Astrocyte of the cerebellum (primary cell): ENCODE measurements around the gene SPG11.
"Not testable (repeated sequence)": the region's sequence is repeated elsewhere in the genome, so short reads cannot be mapped to it uniquely, and the experiment has no call there.

Experiments used
- DNase-seq: peaks from one replicate; pipeline ENCODE4 v3.0.0-alpha.2; 2011; ENCODE audit warnings: low read depth
- H3K4me3 ChIP-seq: 2 replicates; pipeline ENCODE4 v1.5.1; 2011; ENCODE audit warnings: mild to moderate bottlenecking, low read depth, low read length, moderate library complexity
- in situ Hi-C: cut with HindIII; loops from 2 replicates; pipeline ENCODE4 v1.10.0; 2017; ENCODE audit warnings: low sequenced_read_pairs
- TF ChIP-seq, protein P1 (sequence below): IDR thresholded peaks from 2 replicates; pipeline ENCODE4 v1.5.1; 2012; ENCODE audit warnings: low read length, low read depth, moderate library complexity, mild to moderate bottlenecking; ENCODE audit errors: missing control alignments

SPG11 gene

GRCh38 chr15:44654858-44655257, 8.6 kb downstream of the SPG11 start:
- H3K4me3 ChIP-seq, result no peak overlapping the region
- TF ChIP-seq, protein P1, sequence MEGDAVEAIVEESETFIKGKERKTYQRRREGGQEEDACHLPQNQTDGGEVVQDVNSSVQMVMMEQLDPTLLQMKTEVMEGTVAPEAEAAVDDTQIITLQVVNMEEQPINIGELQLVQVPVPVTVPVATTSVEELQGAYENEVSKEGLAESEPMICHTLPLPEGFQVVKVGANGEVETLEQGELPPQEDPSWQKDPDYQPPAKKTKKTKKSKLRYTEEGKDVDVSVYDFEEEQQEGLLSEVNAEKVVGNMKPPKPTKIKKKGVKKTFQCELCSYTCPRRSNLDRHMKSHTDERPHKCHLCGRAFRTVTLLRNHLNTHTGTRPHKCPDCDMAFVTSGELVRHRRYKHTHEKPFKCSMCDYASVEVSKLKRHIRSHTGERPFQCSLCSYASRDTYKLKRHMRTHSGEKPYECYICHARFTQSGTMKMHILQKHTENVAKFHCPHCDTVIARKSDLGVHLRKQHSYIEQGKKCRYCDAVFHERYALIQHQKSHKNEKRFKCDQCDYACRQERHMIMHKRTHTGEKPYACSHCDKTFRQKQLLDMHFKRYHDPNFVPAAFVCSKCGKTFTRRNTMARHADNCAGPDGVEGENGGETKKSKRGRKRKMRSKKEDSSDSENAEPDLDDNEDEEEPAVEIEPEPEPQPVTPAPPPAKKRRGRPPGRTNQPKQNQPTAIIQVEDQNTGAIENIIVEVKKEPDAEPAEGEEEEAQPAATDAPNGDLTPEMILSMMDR, result no peak
- in situ Hi-C loops, result no loop called here
- no peak for DNase-seq

- TF ChIP-seq, protein P1, result no peak
- in situ Hi-C loops, result no loop called here
- no peak overlapping the region for H3K4me3 ChIP-seq
- no peak for DNase-seq
These were observed 15.8 kb downstream of the SPG11 start for GRCh38 chr15:44647637-44648036.

DNA sequence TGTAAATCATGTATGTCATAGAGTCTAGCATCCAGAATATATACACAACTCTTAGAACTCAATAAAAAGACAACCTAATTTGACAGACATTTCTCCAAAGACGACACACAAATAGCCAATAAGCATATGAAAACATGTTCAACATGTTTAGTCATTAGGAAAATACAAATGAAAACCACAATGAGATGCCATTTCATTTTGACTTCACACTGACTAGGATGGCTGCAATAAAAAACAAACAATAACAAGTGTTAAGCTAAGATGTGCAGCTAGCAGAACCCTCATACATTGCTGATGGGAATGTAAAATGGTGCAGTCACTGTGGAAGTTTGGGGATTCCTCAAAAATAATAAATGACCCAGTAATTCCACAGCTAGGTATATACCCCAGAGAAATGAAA, 16.4 kb downstream of the SPG11 start:
- in situ Hi-C loops, result no loop called here
- TF ChIP-seq, protein P1, result no peak

GRCh38 chr15:44646460-44646859, 17.0 kb downstream of the SPG11 start:
- in situ Hi-C loops, result no loop called here
- H3K4me3 ChIP-seq, result no peak overlapping the region
- TF ChIP-seq, protein P1, result no peak

More for the DNA sequence above, 16.4 kb downstream of the SPG11 start:
- no peak for DNase-seq
- H3K4me3 ChIP-seq, result no peak overlapping the region

DNA sequence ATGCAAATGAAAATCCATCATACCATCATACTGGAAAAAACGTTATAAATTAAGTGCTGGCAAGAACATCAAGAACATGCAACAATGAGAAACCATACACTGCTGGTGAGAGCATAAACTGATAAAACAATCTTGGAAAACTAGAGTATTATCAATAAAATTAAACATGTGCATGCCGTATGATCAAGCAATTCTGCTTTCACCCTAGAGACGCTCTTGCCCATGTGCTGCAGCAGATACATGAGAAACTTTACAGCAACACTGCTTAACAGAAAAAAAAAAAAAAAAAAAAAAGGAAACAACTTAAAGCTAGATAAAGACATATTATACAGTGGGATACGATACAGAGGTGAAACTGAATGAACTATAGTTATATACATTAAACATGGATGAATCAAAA, 21.8 kb downstream of the SPG11 start:
- H3K4me3 ChIP-seq, result no peak overlapping the region
- DNase-seq, result no peak
- TF ChIP-seq, protein P1, result no peak
- in situ Hi-C loops, result no loop called here

More at GRCh38 chr15:44646460-44646859, 17.0 kb downstream of the SPG11 start:
- no peak for DNase-seq

DNA sequence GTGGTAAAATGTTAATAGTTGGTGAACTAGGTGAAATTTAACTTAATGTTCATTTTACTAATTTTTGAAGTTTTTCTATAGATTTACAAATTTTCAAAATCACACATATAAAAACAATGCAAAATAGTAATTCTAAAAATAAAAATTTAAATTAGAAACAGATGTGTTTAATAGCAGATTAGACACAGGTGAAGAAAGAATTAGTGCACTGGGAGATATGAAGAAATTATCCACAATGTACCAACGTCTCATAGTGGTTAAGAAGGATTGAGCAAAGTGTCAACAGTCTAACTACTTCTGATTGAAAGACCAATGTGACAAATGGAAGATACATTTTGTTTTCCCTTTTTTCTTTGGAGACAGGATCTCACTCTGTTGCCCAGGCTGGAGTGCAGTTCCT, 26.5 kb downstream of the SPG11 start:
- no peak overlapping the region for H3K4me3 ChIP-seq
- DNase-seq, result no peak
- TF ChIP-seq, protein P1, result no peak
- in situ Hi-C loops, result no loop called here

- no peak for DNase-seq
- H3K4me3 ChIP-seq, result no peak overlapping the region
- TF ChIP-seq, protein P1, result no peak
- in situ Hi-C loops, result no loop called here
These were observed 29.9 kb downstream of the SPG11 start for GRCh38 chr15:44633603-44634002.

DNA sequence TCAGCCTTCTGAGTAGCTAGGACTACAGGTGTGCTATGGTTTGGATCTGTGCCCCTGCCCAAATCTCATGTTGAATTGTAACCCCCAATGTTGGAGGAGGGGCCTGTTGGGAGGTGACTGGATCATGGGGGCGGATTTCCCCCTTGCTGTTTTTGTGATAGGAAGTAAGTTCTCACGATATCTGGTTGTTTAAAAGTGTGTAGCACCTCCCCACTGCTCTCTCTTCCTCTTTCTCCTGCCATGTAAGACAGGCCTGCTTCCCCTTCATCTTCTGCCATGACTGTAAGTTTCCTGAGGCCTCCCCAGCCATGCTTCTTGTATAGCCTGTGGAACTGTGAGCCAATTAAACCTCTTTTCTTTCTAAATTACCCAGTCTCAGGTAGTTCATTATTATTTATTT, 38.2 kb downstream of the SPG11 start:
- DNase-seq, H3K4me3 ChIP-seq, in situ Hi-C loops: not testable (repeated sequence)
